ENCODE results near the gene MTA2. TPM values are rescaled to one million over a fixed set of nuclear protein-coding genes. Genes with fewer than 3 reads are reported as not detected.
"Not testable (repeated sequence)": the region's sequence is repeated elsewhere in the genome, so short reads cannot be mapped to it uniquely, and the experiment has no call there.

Gene MTA2
- total and polyA plus RNA-seq, 3 donors from 2014 or later = 87.6 to 115 (median 97.2) TPM

DNA sequence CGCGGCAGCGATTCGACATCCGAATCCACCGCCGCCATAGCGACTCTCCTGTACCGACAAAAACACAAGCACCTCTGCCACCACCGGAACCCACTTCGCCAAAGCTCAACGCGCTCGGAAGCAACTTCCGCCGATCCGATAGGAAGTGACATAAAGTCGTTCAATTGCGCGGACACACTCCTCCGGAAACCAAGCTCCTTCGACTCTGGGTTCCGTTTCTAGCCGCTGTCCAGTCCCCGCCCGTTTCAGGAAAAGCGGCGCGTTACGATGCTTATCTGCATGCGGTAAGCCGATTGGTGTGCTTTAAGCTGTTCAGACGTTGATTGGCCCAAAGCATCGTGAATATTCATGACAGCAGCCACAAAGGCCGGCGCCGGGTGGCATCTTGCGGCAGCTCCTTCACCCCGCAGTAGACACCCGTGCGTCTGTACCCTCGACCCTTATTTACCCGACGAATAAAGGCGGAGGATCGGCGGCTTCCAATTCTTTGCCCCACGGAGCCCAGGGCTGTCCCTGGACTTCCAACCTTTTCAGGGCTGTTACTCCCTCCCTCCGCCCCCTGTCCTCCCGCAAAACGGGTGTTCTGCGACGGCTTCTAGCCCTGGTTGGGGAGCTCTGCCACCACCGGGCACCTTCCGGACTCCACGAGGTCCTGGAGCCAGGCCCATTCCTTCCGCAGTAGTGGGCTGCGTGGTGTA lies 10.1 kb downstream of the MTA2 start, which contains the start of gene TUT1:
TUT1 (minus strand) TSS at position 76 of the 698 bp plus-strand sequence; CDS start at position 38, 38 bp downstream.
- peak; percentile 99 for DNase-seq
- Histone ChIP-seq H3K9me3 (no peaks in the 10 kb centered on the region), H3K27ac (peak within 1 kb of the TSS; percentile 87 to 92), H3K4me1 (peaks cover 21% of the 10 kb centered on the region), H3K27me3 (no peaks in the 10 kb centered on the region), H3K4me3 (peak within 1 kb of the TSS; percentile 75 to 89), H3K36me3 (ENCODE audit: low read depth, missing control alignments) (no peaks in the 10 kb centered on the region)
- intact Hi-C loops (cut with DNase I; ENCODE audit: low total_unique reads) = no loop called here
- peak; percentile 54 for TF ChIP-seq POLR2A (IDR thresholded peaks at IDR 0.05)
- TF ChIP-seq CTCF (IDR thresholded peaks at IDR 0.05) = no peak
- 0 to 1% methylated on average over 24 to 58 of the region's 58 CpGs for WGBS, 2 donors

DNA sequence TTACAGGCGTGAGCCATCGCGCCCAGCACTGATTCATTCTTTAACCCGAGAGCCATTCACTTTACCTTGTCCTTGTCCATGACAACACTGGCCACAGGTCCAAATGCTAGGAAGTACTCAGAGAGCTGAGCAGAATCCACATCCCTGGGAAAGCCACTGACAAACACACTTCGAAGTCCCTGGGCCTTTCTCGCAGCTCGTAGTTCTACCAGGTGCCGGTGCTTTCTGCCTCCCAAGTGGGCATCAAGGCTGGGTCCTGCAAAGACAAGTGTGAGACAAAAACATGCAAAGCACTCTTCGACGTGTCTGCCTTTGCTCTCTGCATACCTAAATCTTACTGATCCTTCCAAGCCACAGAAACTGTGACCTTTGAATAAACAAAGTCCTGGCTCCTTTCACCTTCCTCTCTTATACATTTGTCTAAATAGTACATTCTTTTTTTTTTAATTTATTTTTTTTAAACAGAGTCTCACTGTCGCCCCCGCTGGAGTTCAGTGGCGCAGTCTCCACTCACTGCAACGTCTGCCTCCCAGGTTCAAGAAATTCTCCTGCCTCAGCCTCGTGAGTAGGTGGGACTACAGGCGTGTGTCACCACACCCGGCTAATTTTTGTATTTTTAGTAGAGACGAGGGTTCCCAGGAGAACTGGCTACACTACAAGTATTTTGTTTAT lies 12.6 kb downstream of the MTA2 start:
- intact Hi-C loops (cut with DNase I; ENCODE audit: low total_unique reads) = no loop called here
- H3K4me1 ChIP-seq = peaks cover 21% of the 10 kb centered on the region
- DNase-seq = no peak

DNA sequence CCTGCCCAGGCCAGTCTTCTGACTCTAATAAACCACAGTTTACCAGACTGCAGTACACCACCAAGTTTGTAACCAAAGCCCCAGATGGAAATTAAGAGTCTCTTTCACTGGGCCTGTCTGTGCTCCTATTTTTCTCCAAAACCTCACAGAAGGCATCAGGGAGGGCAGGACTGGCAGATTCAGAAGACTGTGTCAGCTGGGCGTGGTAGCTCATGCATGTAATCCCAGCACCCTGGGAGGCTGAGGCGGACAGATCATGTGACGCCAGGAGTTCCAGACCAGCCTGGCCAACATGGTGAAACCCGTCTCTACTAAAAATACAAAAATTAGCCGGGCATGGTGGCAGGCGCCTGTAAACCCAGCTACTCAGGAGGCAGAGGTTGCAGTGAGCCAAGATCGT lies 16.3 kb downstream of the MTA2 start:
- H3K27ac ChIP-seq; DNase-seq; H3K27me3 ChIP-seq; H3K4me3 ChIP-seq; intact Hi-C loops (cut with DNase I; ENCODE audit: low total_unique reads); H3K36me3 ChIP-seq (ENCODE audit: low read depth, missing control alignments); H3K9me3 ChIP-seq: not testable (repeated sequence)
- 92 to 95% methylated on average over 6 to 7 of the region's 7 CpGs for WGBS, 2 donors
- peaks cover 12% of the 10 kb centered on the region for H3K4me1 ChIP-seq

More for the DNA sequence above, 12.6 kb downstream of the MTA2 start:
- Histone ChIP-seq H3K36me3 (ENCODE audit: low read depth, missing control alignments) (no peaks in the 10 kb centered on the region), H3K27ac (no peak overlapping the region), H3K9me3 (no peaks in the 10 kb centered on the region), H3K27me3 (no peaks in the 10 kb centered on the region), H3K4me3 (no peak overlapping the region)
- no peak for TF ChIP-seq CTCF (IDR thresholded peaks at IDR 0.05)
- no peak for TF ChIP-seq POLR2A (IDR thresholded peaks at IDR 0.05)
- WGBS, 2 donors = 73 to 75% methylated on average over 17 to 18 of the region's 18 CpGs

DNA sequence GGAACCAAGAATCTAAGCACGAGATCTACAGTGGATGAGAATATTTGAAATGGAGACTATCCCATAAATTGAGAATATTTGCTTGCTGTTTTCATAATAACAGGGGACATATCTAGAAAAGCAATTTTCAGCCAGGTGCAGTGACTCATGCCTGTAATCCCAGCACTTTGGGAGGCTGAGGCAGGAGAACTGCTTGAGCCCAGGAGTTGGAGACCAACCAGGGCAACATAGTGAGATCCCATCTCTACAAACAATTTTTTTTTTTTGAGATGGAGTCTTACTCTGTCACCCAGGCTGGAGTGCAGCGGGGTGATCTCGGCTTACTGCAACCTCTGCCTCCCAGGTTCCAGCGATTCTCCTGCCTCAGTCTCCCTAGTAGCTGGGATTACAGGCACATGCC lies 19.9 kb downstream of the MTA2 start:
- H3K4me3 ChIP-seq; H3K36me3 ChIP-seq (ENCODE audit: low read depth, missing control alignments); H3K27me3 ChIP-seq; intact Hi-C loops (cut with DNase I; ENCODE audit: low total_unique reads); H3K9me3 ChIP-seq; DNase-seq; H3K4me1 ChIP-seq: not testable (repeated sequence)
- H3K27ac ChIP-seq = peak overlapping the region in 1 of 2 donors; percentile 7
- 95 to 98% methylated on average over 4 of the region's 4 CpGs for WGBS, 2 donors

DNA sequence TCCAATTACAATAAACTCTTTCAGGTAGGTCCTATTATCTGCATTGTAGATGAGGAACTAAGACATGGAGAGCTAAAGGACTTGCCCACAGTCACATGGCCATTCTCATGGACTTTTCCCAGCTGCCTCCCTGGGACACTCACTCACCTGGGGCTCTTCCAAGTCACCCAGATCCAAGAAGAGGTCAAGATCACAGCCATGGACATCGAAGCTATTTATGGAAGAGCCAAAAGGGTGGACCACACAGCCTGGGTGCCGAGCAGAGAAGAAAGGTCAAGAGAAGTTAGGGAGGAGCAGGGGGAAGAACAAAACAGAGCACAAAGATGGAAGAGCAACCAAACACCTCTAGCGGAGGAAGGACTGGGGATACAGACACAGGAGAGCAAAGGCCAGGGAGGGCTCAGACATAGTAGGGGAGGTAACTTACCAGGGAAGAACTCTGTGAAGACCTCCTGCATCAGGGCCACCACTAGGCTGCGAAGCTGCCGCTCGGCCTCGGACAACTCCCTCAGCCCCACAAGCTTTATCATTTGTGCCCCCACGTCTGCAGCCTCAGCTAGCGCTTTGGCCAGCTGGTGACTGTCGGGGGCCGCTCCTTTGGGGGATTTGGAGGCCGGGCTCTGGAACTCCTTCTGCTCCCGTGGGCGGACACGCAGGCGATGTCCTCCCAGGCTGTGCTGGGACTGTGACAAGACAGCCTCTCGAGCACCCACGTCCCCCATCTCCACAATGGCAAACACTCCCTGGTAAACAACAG lies 20.5 kb downstream of the MTA2 start:
- TF ChIP-seq POLR2A (IDR thresholded peaks at IDR 0.05) (no peak), CTCF (IDR thresholded peaks at IDR 0.05) (no peak)
- H3K27ac ChIP-seq = peak overlapping the region; percentile 7 to 31
- H3K36me3 ChIP-seq (ENCODE audit: low read depth, missing control alignments) = no peaks in the 10 kb centered on the region

More for the DNA sequence above, 20.5 kb downstream of the MTA2 start:
- no peaks in the 10 kb centered on the region for H3K27me3 ChIP-seq
- DNase-seq = no peak
- WGBS, 2 donors = 68 to 78% methylated on average over 18 of the region's 18 CpGs
- intact Hi-C loops (cut with DNase I; ENCODE audit: low total_unique reads) = no loop called here
- no peaks in the 10 kb centered on the region for H3K9me3 ChIP-seq
- peaks cover 12% of the 10 kb centered on the region for H3K4me1 ChIP-seq
- no peak overlapping the region for H3K4me3 ChIP-seq
